HepG2 (cell line): Measurements from ENCODE around the gene OLFM2. TPM values are rescaled to one million over a fixed set of nuclear protein-coding genes. Genes with fewer than 3 reads are reported as not detected.

Experiments used
- ARID4A ChIP-seq: sonication (generic); formaldehyde crosslinking; IDR thresholded peaks from 2 replicates; pipeline ENCODE4 v1.5.0; 2020; ENCODE audit warnings: mild to moderate bottlenecking, missing genetic modification reagents, borderline replicate concordance
- BCLAF1 ChIP-seq: fragments of 450-650 bp; IDR thresholded peaks from 2 replicates; pipeline ENCODE4 v1.6.1; 2017; ENCODE audit warnings: mild to moderate bottlenecking
- CREBL2 ChIP-seq: sonication (generic); formaldehyde crosslinking; IDR thresholded peaks from 2 replicates; pipeline ENCODE4 v1.8.1; 2023; ENCODE audit warnings: missing genetic modification reagents, mild to moderate bottlenecking, borderline replicate concordance
- DBP ChIP-seq: sonication (generic); formaldehyde crosslinking; IDR thresholded peaks from 2 replicates; pipeline ENCODE4 v1.4.0; 2020; ENCODE audit warnings: missing genetic modification reagents; ENCODE audit errors: not compliant biosample characterization
- FOXC1 ChIP-seq: sonication (generic); formaldehyde crosslinking; IDR thresholded peaks from 2 replicates; pipeline ENCODE4 v1.8.0; 2022; ENCODE audit warnings: mild to moderate bottlenecking, missing genetic modification reagents, borderline replicate concordance
- JUN ChIP-seq: sonication (generic); formaldehyde crosslinking; IDR thresholded peaks from 2 replicates; pipeline ENCODE4 v1.4.0; 2020; ENCODE audit warnings: mild to moderate bottlenecking, missing genetic modification reagents
- KDM1A ChIP-seq: IDR thresholded peaks from 2 replicates; pipeline ENCODE4 v1.6.1; 2016; ENCODE audit warnings: missing compliant biosample characterization
- KMT2B ChIP-seq: IDR thresholded peaks from 2 replicates; pipeline ENCODE4 v1.6.1; 2016; ENCODE audit warnings: missing genetic modification reagents, missing compliant biosample characterization
- MBNL3 ChIP-seq: fragments of 250-450 bp; sonication (Bioruptor Pico); conservative IDR thresholded peaks from 2 replicates; pipeline ENCODE4 v1.8.0; 2022; ENCODE audit warnings: mild to moderate bottlenecking, inconsistent platforms
- NFATC3 ChIP-seq: sonication (generic); formaldehyde crosslinking; IDR thresholded peaks from 2 replicates; pipeline ENCODE4 v1.5.1; 2020; ENCODE audit warnings: mild to moderate bottlenecking, missing genetic modification reagents
- PAF1 ChIP-seq: IDR thresholded peaks from 2 replicates; pipeline ENCODE4 v1.6.1; 2016; ENCODE audit warnings: missing genetic modification reagents, missing compliant biosample characterization
- POGZ ChIP-seq: sonication (generic); formaldehyde crosslinking; IDR thresholded peaks from 2 replicates; pipeline ENCODE4 v1.4.0; 2020; ENCODE audit warnings: mild to moderate bottlenecking, missing genetic modification reagents
- SRF ChIP-seq: IDR thresholded peaks from 2 replicates; pipeline ENCODE4 v1.6.1; 2011; ENCODE audit warnings: mild to moderate bottlenecking, low read depth, low read length, moderate library complexity
- ZNF260 ChIP-seq: sonication (generic); formaldehyde crosslinking; IDR thresholded peaks from 2 replicates; pipeline ENCODE4 v1.4.0; 2020; ENCODE audit warnings: missing genetic modification reagents, low read depth, mild to moderate bottlenecking, borderline replicate concordance
- polyA plus RNA-seq, 8 experiments: library from polyadenylated mRNA; depleted of rRNA in 3 of 8; stranded (reverse) in 7 of 8; unstranded in 1 of 8; fragments of >200 nt; fragmentation: Illumina TruSeq in 4 of 8; extraction: Trizol in 4 of 8; gene quantifications; 2 replicates each; pipeline versions ENCODE4 v1.2.1 to v1.2.3, GENCODE V29; 2011 to 2016; ENCODE audit warnings: low read depth in 4 of 8, missing spikeins in 1 of 8, mixed read lengths in 1 of 8; ENCODE audit not compliant: insufficient read depth in 1 of 8
- total RNA-seq, 5 experiments: library from RNA; depleted of rRNA; stranded (reverse); fragments of >200 nt; fragmentation: Illumina TruSeq; extraction: Trizol; gene quantifications; 2 replicates each; pipeline ENCODE4 v1.2.3, GENCODE V29; 2016; ENCODE audit warnings: low read depth in 1 of 5

OLFM2 gene
- total and polyA plus RNA-seq, 2 of the 13 experiments (the other 11 are each of a cell fraction or from before 2014, with no cell fraction given): 0.20 to 0.51 TPM

GRCh38 chr19:9827289-9828238 is 108.8 kb downstream of the OLFM2 start, which contains the start of gene UBL5 (continued):
- TF ChIP-seq ARID4A (peak; percentile 95), PAF1 (CRISPR knock-in tag) (no peak), ZNF260 (CRISPR knock-in tag) (no peak), SRF (no peak), KDM1A (CRISPR knock-in tag) (no peak), DBP (CRISPR knock-in tag) (no peak), CREBL2 (CRISPR knock-in tag) (no peak), KMT2B (CRISPR knock-in tag) (peak; percentile 89), NFATC3 (CRISPR knock-in tag) (no peak), MBNL3 (CRISPR knock-in tag) (no peak), FOXC1 (CRISPR knock-in tag) (no peak; the same call in 1 of the 2 replicates), JUN (CRISPR knock-in tag) (peak; percentile 44; the same call in 1 of the 2 replicates), BCLAF1 (no peak), POGZ (peak; percentile 59; the same call in 1 of the 2 replicates)
